ENCODE results near the gene GPR37L1.

DNA sequence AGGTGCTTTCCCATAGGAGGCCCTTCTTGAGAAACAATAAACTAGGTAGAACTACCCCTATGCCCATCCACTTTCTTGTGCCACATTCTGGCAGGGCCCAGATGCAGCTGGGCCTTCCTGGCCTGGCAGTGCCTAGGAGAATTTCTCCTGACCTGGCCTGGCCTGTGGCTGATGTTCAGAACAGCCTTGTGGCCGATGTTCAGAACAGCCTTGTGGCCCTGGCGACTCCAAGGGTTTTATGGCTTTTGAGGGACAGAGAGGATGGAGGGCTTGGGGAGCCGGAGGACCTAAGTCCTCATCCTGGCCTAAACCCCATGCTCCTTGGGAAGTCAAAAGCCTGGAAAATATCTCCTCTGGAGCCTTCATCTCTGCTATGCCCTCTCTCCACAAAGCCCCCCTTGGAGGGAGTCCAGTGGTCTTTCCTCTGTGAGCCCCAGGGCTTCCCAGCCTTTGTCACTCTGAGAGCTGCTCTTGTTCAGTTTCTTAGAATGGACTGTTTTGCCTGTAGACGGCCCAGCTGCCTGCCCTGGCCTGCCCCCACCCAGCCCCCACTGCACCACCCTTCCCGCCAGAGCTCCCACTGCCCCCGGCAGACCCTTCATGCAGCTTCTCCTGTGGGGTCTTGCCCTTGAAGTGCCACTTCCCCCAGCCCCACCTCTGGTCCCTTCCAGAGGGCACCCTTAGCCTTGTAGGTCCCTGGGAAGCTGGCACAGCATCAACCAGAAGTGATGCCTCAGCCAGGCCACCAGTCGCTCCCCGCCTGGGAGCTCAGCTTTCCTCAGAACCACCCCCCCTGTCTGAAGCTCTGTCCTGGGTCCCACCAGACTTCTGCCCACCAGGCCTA, 7.0 kb downstream of the GPR37L1 start:
- TF ChIP-seq, protein P1, sequence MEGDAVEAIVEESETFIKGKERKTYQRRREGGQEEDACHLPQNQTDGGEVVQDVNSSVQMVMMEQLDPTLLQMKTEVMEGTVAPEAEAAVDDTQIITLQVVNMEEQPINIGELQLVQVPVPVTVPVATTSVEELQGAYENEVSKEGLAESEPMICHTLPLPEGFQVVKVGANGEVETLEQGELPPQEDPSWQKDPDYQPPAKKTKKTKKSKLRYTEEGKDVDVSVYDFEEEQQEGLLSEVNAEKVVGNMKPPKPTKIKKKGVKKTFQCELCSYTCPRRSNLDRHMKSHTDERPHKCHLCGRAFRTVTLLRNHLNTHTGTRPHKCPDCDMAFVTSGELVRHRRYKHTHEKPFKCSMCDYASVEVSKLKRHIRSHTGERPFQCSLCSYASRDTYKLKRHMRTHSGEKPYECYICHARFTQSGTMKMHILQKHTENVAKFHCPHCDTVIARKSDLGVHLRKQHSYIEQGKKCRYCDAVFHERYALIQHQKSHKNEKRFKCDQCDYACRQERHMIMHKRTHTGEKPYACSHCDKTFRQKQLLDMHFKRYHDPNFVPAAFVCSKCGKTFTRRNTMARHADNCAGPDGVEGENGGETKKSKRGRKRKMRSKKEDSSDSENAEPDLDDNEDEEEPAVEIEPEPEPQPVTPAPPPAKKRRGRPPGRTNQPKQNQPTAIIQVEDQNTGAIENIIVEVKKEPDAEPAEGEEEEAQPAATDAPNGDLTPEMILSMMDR (IDR thresholded peaks at IDR 0.05): no peak
- TF ChIP-seq POLR2A (IDR thresholded peaks at IDR 0.05): no peak

All from thyroid gland (tissue), 4 donors.